ENCODE measurements around the gene OPCML. TPM values are rescaled to one million over a fixed set of nuclear protein-coding genes. Genes with fewer than 3 reads are reported as not detected.

The OPCML gene
- total RNA-seq, 3 donors from 2014 or later, result not detected

GRCh38 chr11:133441964-133442660 lies 90.2 kb downstream of the OPCML start:
- no peaks in the 10 kb centered on the region for H3K9me3 Mint-ChIP-seq
- no peak overlapping the region for H3K4me3 Mint-ChIP-seq
- ATAC-seq, result no peak
- no peaks in the 10 kb centered on the region for H3K36me3 Mint-ChIP-seq (ENCODE audit: insufficient read depth)
- H3K27me3 Mint-ChIP-seq (ENCODE audit: low read depth), result no peaks in the 10 kb centered on the region
- H3K4me1 Mint-ChIP-seq (ENCODE audit: low read depth), result no peaks in the 10 kb centered on the region
- no peak for DNase-seq

GRCh38 chr11:133425992-133426391 lies 106.3 kb downstream of the OPCML start:
- no peak for ATAC-seq
- no peak overlapping the region for H3K4me3 Mint-ChIP-seq
- no peaks in the 10 kb centered on the region for H3K9me3 Mint-ChIP-seq
- no peaks in the 10 kb centered on the region for H3K4me1 Mint-ChIP-seq (ENCODE audit: low read depth)
- peaks cover 3% of the 10 kb centered on the region for H3K27me3 Mint-ChIP-seq (ENCODE audit: low read depth)
- DNase-seq, result no peak
- no peaks in the 10 kb centered on the region for H3K36me3 Mint-ChIP-seq (ENCODE audit: insufficient read depth)

- Mint-ChIP-seq H3K36me3 (ENCODE audit: insufficient read depth) (no peaks in the 10 kb centered on the region), H3K9me3 (no peaks in the 10 kb centered on the region), H3K27me3 (ENCODE audit: low read depth) (peaks cover 3% of the 10 kb centered on the region), H3K4me1 (ENCODE audit: low read depth) (no peaks in the 10 kb centered on the region), H3K4me3 (no peak overlapping the region)
- ATAC-seq (no peak), DNase-seq (no peak)
Measured at GRCh38 chr11:133425245-133425644, 107.1 kb downstream of the OPCML start.

GRCh38 chr11:133418218-133418617 lies 114.1 kb downstream of the OPCML start:
- Mint-ChIP-seq H3K9me3 (peaks cover 10% of the 10 kb centered on the region), H3K4me1 (ENCODE audit: low read depth) (no peaks in the 10 kb centered on the region), H3K27me3 (ENCODE audit: low read depth) (no peaks in the 10 kb centered on the region), H3K4me3 (no peak overlapping the region), H3K36me3 (ENCODE audit: insufficient read depth) (no peaks in the 10 kb centered on the region)
- DNase-seq (no peak), ATAC-seq (no peak)

- H3K4me3 Mint-ChIP-seq, result no peak overlapping the region
- no peak for ATAC-seq
- H3K27me3 Mint-ChIP-seq (ENCODE audit: low read depth), result no peaks in the 10 kb centered on the region
- no peaks in the 10 kb centered on the region for H3K4me1 Mint-ChIP-seq (ENCODE audit: low read depth)
- H3K9me3 Mint-ChIP-seq, result peaks cover 10% of the 10 kb centered on the region
- H3K36me3 Mint-ChIP-seq (ENCODE audit: insufficient read depth), result no peaks in the 10 kb centered on the region
- DNase-seq, result no peak
Measured at GRCh38 chr11:133414506-133414905, 117.8 kb downstream of the OPCML start.

- no peaks in the 10 kb centered on the region for H3K36me3 Mint-ChIP-seq (ENCODE audit: insufficient read depth)
- no peak overlapping the region for H3K4me3 Mint-ChIP-seq
- H3K4me1 Mint-ChIP-seq (ENCODE audit: low read depth), result no peaks in the 10 kb centered on the region
- DNase-seq, result no peak
- H3K27me3 Mint-ChIP-seq (ENCODE audit: low read depth), result no peaks in the 10 kb centered on the region
- no peak for ATAC-seq
- peaks cover 7% of the 10 kb centered on the region for H3K9me3 Mint-ChIP-seq
Measured at GRCh38 chr11:133413703-133414102, 118.6 kb downstream of the OPCML start.

GRCh38 chr11:133409799-133410198 lies 122.5 kb downstream of the OPCML start:
- no peaks in the 10 kb centered on the region for H3K27me3 Mint-ChIP-seq (ENCODE audit: low read depth)
- H3K36me3 Mint-ChIP-seq (ENCODE audit: insufficient read depth), result no peaks in the 10 kb centered on the region
- H3K4me1 Mint-ChIP-seq (ENCODE audit: low read depth), result no peaks in the 10 kb centered on the region

GRCh38 chr11:133408936-133409335 lies 123.4 kb downstream of the OPCML start:
- H3K9me3 Mint-ChIP-seq, result peaks cover 5% of the 10 kb centered on the region
- H3K4me3 Mint-ChIP-seq, result no peak overlapping the region
- ATAC-seq (no peak), DNase-seq (no peak)
- H3K36me3 Mint-ChIP-seq (ENCODE audit: insufficient read depth), result no peaks in the 10 kb centered on the region
- no peaks in the 10 kb centered on the region for H3K27me3 Mint-ChIP-seq (ENCODE audit: low read depth)
- no peaks in the 10 kb centered on the region for H3K4me1 Mint-ChIP-seq (ENCODE audit: low read depth)

More at GRCh38 chr11:133409799-133410198, 122.5 kb downstream of the OPCML start:
- no peaks in the 10 kb centered on the region for H3K9me3 Mint-ChIP-seq
- ATAC-seq (no peak), DNase-seq (no peak)
- no peak overlapping the region for H3K4me3 Mint-ChIP-seq

- no peaks in the 10 kb centered on the region for H3K4me1 Mint-ChIP-seq (ENCODE audit: low read depth)
- H3K9me3 Mint-ChIP-seq, result peaks cover 6% of the 10 kb centered on the region
- H3K27me3 Mint-ChIP-seq (ENCODE audit: low read depth), result no peaks in the 10 kb centered on the region
- ATAC-seq, result no peak
- no peak overlapping the region for H3K4me3 Mint-ChIP-seq
- no peaks in the 10 kb centered on the region for H3K36me3 Mint-ChIP-seq (ENCODE audit: insufficient read depth)
- DNase-seq, result no peak
Measured at GRCh38 chr11:133408402-133408801, 123.9 kb downstream of the OPCML start.

GRCh38 chr11:133406489-133406888 lies 125.8 kb downstream of the OPCML start:
- no peaks in the 10 kb centered on the region for H3K4me1 Mint-ChIP-seq (ENCODE audit: low read depth)
- H3K36me3 Mint-ChIP-seq (ENCODE audit: insufficient read depth), result no peaks in the 10 kb centered on the region
- H3K27me3 Mint-ChIP-seq (ENCODE audit: low read depth), result no peaks in the 10 kb centered on the region
- DNase-seq, result no peak
- no peak for ATAC-seq
- peaks cover 6% of the 10 kb centered on the region for H3K9me3 Mint-ChIP-seq
- H3K4me3 Mint-ChIP-seq, result no peak overlapping the region

GRCh38 chr11:133403900-133404299 lies 128.4 kb downstream of the OPCML start:
- no peak for DNase-seq
- no peaks in the 10 kb centered on the region for H3K36me3 Mint-ChIP-seq (ENCODE audit: insufficient read depth)

GRCh38 chr11:133402551-133402950 lies 129.8 kb downstream of the OPCML start:
- ATAC-seq (no peak), DNase-seq (no peak)
- peaks cover 6% of the 10 kb centered on the region for H3K9me3 Mint-ChIP-seq
- H3K36me3 Mint-ChIP-seq (ENCODE audit: insufficient read depth), result no peaks in the 10 kb centered on the region
- no peak overlapping the region for H3K4me3 Mint-ChIP-seq
- no peaks in the 10 kb centered on the region for H3K4me1 Mint-ChIP-seq (ENCODE audit: low read depth)
- no peaks in the 10 kb centered on the region for H3K27me3 Mint-ChIP-seq (ENCODE audit: low read depth)

More at GRCh38 chr11:133403900-133404299, 128.4 kb downstream of the OPCML start:
- no peak for ATAC-seq
- Mint-ChIP-seq H3K4me3 (no peak overlapping the region), H3K4me1 (ENCODE audit: low read depth) (no peaks in the 10 kb centered on the region), H3K9me3 (peaks cover 6% of the 10 kb centered on the region), H3K27me3 (ENCODE audit: low read depth) (no peaks in the 10 kb centered on the region)

GRCh38 chr11:133399855-133400625 lies 132.3 kb downstream of the OPCML start:
- peaks cover 6% of the 10 kb centered on the region for H3K9me3 Mint-ChIP-seq

GRCh38 chr11:133399294-133399693 lies 133.0 kb downstream of the OPCML start:
- Mint-ChIP-seq H3K27me3 (ENCODE audit: low read depth) (no peaks in the 10 kb centered on the region), H3K36me3 (ENCODE audit: insufficient read depth) (no peaks in the 10 kb centered on the region)
- no peak for ATAC-seq

More at GRCh38 chr11:133399855-133400625, 132.3 kb downstream of the OPCML start:
- ATAC-seq, result no peak
- Mint-ChIP-seq H3K27me3 (ENCODE audit: low read depth) (no peaks in the 10 kb centered on the region), H3K4me3 (no peak overlapping the region), H3K36me3 (ENCODE audit: insufficient read depth) (no peaks in the 10 kb centered on the region), H3K4me1 (ENCODE audit: low read depth) (no peaks in the 10 kb centered on the region)
- DNase-seq, result no peak

GRCh38 chr11:133390803-133391202 lies 141.5 kb downstream of the OPCML start:
- no peak for ATAC-seq
- Mint-ChIP-seq H3K4me1 (ENCODE audit: low read depth) (no peaks in the 10 kb centered on the region), H3K27me3 (ENCODE audit: low read depth) (no peaks in the 10 kb centered on the region), H3K36me3 (ENCODE audit: insufficient read depth) (no peaks in the 10 kb centered on the region), H3K9me3 (peaks cover 4% of the 10 kb centered on the region), H3K4me3 (no peak overlapping the region)
- no peak for DNase-seq

More at GRCh38 chr11:133399294-133399693, 133.0 kb downstream of the OPCML start:
- Mint-ChIP-seq H3K4me1 (ENCODE audit: low read depth) (no peaks in the 10 kb centered on the region), H3K9me3 (peaks cover 5% of the 10 kb centered on the region), H3K4me3 (no peak overlapping the region)
- DNase-seq, result no peak
